Neural cell (in vitro differentiated cells): ENCODE measurements around the gene CAMLG. TPM values are rescaled to one million over a fixed set of nuclear protein-coding genes. Genes with fewer than 3 reads are reported as not detected.

Experiments used
- H2AFZ ChIP-seq: fragments of 200-600, 300-800 bp; sonication (generic), shearing (Covaris generic); 2 replicates; pipeline ENCODE4 v1.6.0; 2014; ENCODE audit warnings: low read depth, mild to moderate bottlenecking, antibody characterized with exemption, low read length, moderate library complexity
- H3F3A ChIP-seq: fragments of 200-600 bp; shearing (Covaris generic); 2 replicates; pipeline ENCODE4 v1.6.1; 2016; ENCODE audit warnings: mild to moderate bottlenecking, moderate library complexity, mixed read lengths, antibody characterized with exemption, low read length; ENCODE audit not compliant: insufficient read depth, poor library complexity, severe bottlenecking
- H3K27ac ChIP-seq: fragments of 200-600, 300-800 bp; sonication (generic), shearing (Covaris generic); 2 replicates; pipeline ENCODE4 v1.5.1; 2014; ENCODE audit warnings: mild to moderate bottlenecking, low read length, moderate library complexity
- H3K27me3 ChIP-seq: fragments of 300-800, 200-600 bp; sonication (generic), shearing (Covaris generic); 2 replicates; pipeline ENCODE4 v1.6.0; 2014; ENCODE audit warnings: mild to moderate bottlenecking, low read depth, low read length, moderate library complexity; ENCODE audit not compliant: insufficient read depth
- H3K36me3 ChIP-seq: fragments of 300-800, 200-600 bp; sonication (generic), shearing (Covaris generic); 2 replicates; pipeline ENCODE4 v1.5.1; 2014; ENCODE audit warnings: mild to moderate bottlenecking, antibody characterized with exemption, low read length, moderate library complexity; ENCODE audit not compliant: insufficient read depth
- H3K4me2 ChIP-seq: fragments of 300-800, 200-600 bp; sonication (generic), shearing (Covaris generic); 2 replicates; pipeline ENCODE4 v1.6.0; 2014; ENCODE audit warnings: mild to moderate bottlenecking, low read length
- H3K4me3 ChIP-seq: fragments of 300-800, 200-600 bp; sonication (generic), shearing (Covaris generic); 2 replicates; pipeline ENCODE4 v1.5.1; 2014; ENCODE audit warnings: mild to moderate bottlenecking, low read length, moderate library complexity
- H3K79me2 ChIP-seq: fragments of 200-600 bp; shearing (Covaris generic); replicated peaks from 2 replicates; pipeline ENCODE4 v1.6.0; 2014; ENCODE audit warnings: mild to moderate bottlenecking, low read length, moderate library complexity; ENCODE audit not compliant: insufficient read depth
- H3K9ac ChIP-seq: fragments of 300-800, 200-600 bp; sonication (generic), shearing (Covaris generic); 2 replicates; pipeline ENCODE4 v1.6.1; 2016; ENCODE audit warnings: mild to moderate bottlenecking, low read length, mixed read lengths
- H3K9me2 ChIP-seq: fragments of 200-600 bp; shearing (Covaris generic); 2 replicates; pipeline ENCODE4 v1.6.1; 2016; ENCODE audit warnings: mild to moderate bottlenecking, low read length, mixed read lengths; ENCODE audit not compliant: insufficient read depth
- H3K9me3 ChIP-seq: fragments of 200-600, 300-800 bp; sonication (generic), shearing (Covaris generic); 2 replicates; pipeline ENCODE4 v1.6.1; 2016; ENCODE audit warnings: mild to moderate bottlenecking, mixed run types, low read length, moderate library complexity, mixed read lengths
- H4K20me1 ChIP-seq: fragments of 200-600 bp; shearing (Covaris generic); 2 replicates; pipeline ENCODE4 v1.6.1; 2016; ENCODE audit warnings: mild to moderate bottlenecking, mixed run types; ENCODE audit not compliant: insufficient read depth
- CTCF ChIP-seq: fragments of 450-650 bp; IDR thresholded peaks from 2 replicates; pipeline ENCODE4 v1.5.1; 2014; ENCODE audit warnings: antibody characterized with exemption, mild to moderate bottlenecking, moderate library complexity; ENCODE audit not compliant: poor library complexity, severe bottlenecking
- EP300 ChIP-seq: fragments of 450-650 bp; conservative IDR thresholded peaks from 2 replicates; pipeline ENCODE4 v1.6.1; 2014; ENCODE audit warnings: antibody characterized with exemption, mild to moderate bottlenecking, moderate library complexity; ENCODE audit not compliant: poor library complexity, severe bottlenecking
- EZH2 ChIP-seq: fragments of 200-600, 300-800 bp; shearing (Covaris generic), sonication (generic); IDR thresholded peaks from 2 replicates; pipeline ENCODE4 v1.6.1; 2014; ENCODE audit warnings: antibody characterized with exemption, low read length, borderline replicate concordance, mild to moderate bottlenecking; ENCODE audit not compliant: insufficient read depth, poor library complexity, severe bottlenecking
- MXI1 ChIP-seq: fragments of 450-650 bp; conservative IDR thresholded peaks from 2 replicates; pipeline ENCODE4 v1.6.1; 2014; ENCODE audit warnings: antibody characterized with exemption, mild to moderate bottlenecking; ENCODE audit not compliant: poor library complexity, severe bottlenecking
- POLR2AphosphoS5 ChIP-seq: IDR thresholded peaks from 2 replicates; pipeline ENCODE4 v1.6.1; 2012
- RAD21 ChIP-seq: fragments of 450-650 bp; conservative IDR thresholded peaks from 2 replicates; pipeline ENCODE4 v1.6.1; 2014; ENCODE audit warnings: antibody characterized with exemption, mild to moderate bottlenecking, moderate library complexity
- REST ChIP-seq: IDR thresholded peaks from 2 replicates; pipeline ENCODE4 v1.6.1; 2012; ENCODE audit warnings: borderline replicate concordance
- SMC3 ChIP-seq: fragments of 450-650 bp; conservative IDR thresholded peaks from 2 replicates; pipeline ENCODE4 v1.6.1; 2014; ENCODE audit warnings: antibody characterized with exemption, mild to moderate bottlenecking, moderate library complexity; ENCODE audit not compliant: poor library complexity
- TAF1 ChIP-seq: IDR thresholded peaks from 2 replicates; pipeline ENCODE4 v1.6.1; 2012; ENCODE audit warnings: low read depth
- polyA plus RNA-seq: library from polyadenylated mRNA; depleted of rRNA; stranded (reverse); fragments of >200 nt; gene quantifications from 2 replicates; pipeline ENCODE4 v1.2.3, GENCODE V29; 2014

The CAMLG gene
- polyA plus RNA-seq, 1 donor from 2014 or later = 104 TPM

- H3K9ac ChIP-seq = no peak overlapping the region
- no peaks in the 10 kb centered on the region for H3K9me2 ChIP-seq
- H3K27ac ChIP-seq = no peak overlapping the region
- no peak overlapping the region for H3K4me3 ChIP-seq
- TF ChIP-seq REST (no peak), MXI1 (no peak), SMC3 (no peak), RAD21 (no peak), EZH2 (no peak), CTCF (no peak), TAF1 (no peak), EP300 (no peak), POLR2AphosphoS5 (no peak)
- peaks cover 7% of the 10 kb centered on the region for H3K36me3 ChIP-seq
- H3F3A ChIP-seq = no peaks in the 10 kb centered on the region
- H3K79me2 ChIP-seq = no peaks in the 10 kb centered on the region
- H3K27me3 ChIP-seq = no peaks in the 10 kb centered on the region
- H3K4me2 ChIP-seq = no peak overlapping the region
- no peaks in the 10 kb centered on the region for H3K9me3 ChIP-seq
- H4K20me1 ChIP-seq = no peaks in the 10 kb centered on the region
- no peak overlapping the region for H2AFZ ChIP-seq
Observed at GRCh38 chr5:134791580-134791979, 53.2 kb downstream of the CAMLG start.

GRCh38 chr5:134792286-134792685, 53.9 kb downstream of the CAMLG start:
- Histone ChIP-seq H3K36me3 (peaks cover 9% of the 10 kb centered on the region), H3F3A (no peaks in the 10 kb centered on the region)
- TF ChIP-seq REST = no peak
- TF ChIP-seq MXI1 = no peak
- no peak for TF ChIP-seq CTCF
- no peak for TF ChIP-seq EP300
- TF ChIP-seq SMC3 = no peak
- TF ChIP-seq TAF1 = no peak
- TF ChIP-seq POLR2AphosphoS5 = no peak
- no peak for TF ChIP-seq EZH2
- no peak for TF ChIP-seq RAD21

More at GRCh38 chr5:134792286-134792685, 53.9 kb downstream of the CAMLG start:
- Histone ChIP-seq H3K9me2 (no peaks in the 10 kb centered on the region), H3K4me2 (no peak overlapping the region), H4K20me1 (no peaks in the 10 kb centered on the region), H3K79me2 (no peaks in the 10 kb centered on the region), H3K9ac (no peak overlapping the region), H3K27me3 (no peaks in the 10 kb centered on the region), H3K27ac (no peak overlapping the region), H3K4me3 (no peak overlapping the region), H2AFZ (no peak overlapping the region), H3K9me3 (no peaks in the 10 kb centered on the region)
